ENCODE results near the gene CCRL2.
"Not testable (repeated sequence)": the region's sequence is repeated elsewhere in the genome, so short reads cannot be mapped to it uniquely, and the experiment has no call there.

The CCRL2 gene

DNA sequence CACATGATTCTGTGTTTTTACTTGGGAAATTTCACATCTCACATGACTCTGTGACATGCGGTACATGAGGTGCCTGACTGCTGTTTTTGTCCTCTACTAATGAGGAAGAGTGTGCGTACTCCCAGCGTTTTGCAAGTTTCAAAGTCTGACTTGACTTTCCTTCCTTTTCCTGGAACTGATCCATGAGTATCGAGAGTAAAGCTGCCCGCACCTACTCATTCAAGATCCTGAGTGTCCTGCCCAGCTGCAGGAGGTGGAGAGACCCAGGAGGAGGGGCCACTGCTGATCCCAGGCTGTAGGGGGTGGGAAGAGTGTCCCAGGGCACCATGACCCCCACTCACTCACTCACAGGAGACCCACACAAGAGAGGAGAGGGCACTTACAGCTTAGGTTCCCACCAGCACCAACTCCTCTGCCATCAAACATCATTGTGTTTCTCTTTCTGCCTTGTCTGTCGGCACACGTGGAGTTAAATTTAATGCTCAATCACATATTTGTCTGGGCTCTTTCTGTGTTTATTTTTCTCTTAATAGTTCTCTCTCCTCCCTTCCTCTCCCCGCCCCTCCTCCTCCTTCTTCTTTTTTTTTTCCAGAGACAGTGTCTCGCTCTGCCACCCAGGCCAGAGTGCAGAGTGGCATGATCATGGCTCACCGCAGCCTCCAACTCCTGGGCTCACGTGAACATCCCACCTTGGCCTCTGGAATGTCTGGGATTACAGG lies 1.6 kb upstream of the CCRL2 start:
- no peak for DNase-seq (ENCODE audit: low spot score)

GRCh38 chr3:46406443-46406787 lies 644 bp upstream of the CCRL2 start:
- DNase-seq (ENCODE audit: low spot score) = no peak

DNA sequence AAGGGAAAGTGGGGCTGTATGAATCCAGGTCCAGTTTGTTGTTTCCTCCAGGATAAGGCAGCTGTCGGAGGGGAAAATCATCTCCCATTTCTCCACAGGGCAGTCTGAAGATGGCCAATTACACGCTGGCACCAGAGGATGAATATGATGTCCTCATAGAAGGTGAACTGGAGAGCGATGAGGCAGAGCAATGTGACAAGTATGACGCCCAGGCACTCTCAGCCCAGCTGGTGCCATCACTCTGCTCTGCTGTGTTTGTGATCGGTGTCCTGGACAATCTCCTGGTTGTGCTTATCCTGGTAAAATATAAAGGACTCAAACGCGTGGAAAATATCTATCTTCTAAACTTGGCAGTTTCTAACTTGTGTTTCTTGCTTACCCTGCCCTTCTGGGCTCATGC lies 911 bp downstream of the CCRL2 start:
- no peak for DNase-seq (ENCODE audit: low spot score)

- DNase-seq (ENCODE audit: low spot score) = no peak
These were observed 1.8 kb downstream of the CCRL2 start for GRCh38 chr3:46408853-46409252.

DNA sequence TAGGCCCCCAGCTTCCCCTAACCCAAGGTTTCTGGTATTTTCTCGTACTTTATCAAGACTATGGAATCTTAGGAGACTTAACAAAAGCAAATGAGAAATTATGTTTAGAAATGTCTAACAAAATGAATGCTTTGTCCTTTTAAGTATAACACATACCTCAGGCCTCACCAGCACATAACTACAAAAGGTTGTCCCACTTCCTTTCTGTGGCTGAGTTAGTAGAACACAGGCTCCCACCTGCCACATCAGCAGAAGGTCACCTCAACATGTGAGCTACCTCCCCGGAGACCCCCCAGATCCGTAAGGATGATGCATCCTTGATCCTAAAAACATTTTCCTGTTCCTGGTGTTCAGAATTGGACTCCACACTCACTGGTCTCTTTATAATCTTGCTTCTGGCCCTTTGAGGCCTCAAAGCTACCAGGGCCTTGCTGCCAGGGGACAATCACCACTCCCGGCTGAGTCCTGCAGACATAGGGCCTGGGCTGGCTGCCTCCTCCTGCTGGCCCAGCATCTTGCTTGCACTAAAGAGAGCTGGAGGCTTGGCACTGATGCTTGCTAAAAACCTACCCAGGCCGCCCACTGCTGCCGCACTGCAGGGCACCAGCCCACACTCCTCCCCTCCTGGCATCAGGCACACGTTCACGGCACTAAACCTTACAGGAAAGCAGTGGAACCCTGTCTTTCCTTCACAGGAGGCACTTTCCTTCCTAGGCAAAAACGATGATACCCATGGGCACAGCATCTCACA lies 2.9 kb downstream of the CCRL2 start:
- DNase-seq (ENCODE audit: low spot score) = no peak

GRCh38 chr3:46410669-46411068 lies 3.6 kb downstream of the CCRL2 start:
- no peak for DNase-seq (ENCODE audit: low spot score)

DNA sequence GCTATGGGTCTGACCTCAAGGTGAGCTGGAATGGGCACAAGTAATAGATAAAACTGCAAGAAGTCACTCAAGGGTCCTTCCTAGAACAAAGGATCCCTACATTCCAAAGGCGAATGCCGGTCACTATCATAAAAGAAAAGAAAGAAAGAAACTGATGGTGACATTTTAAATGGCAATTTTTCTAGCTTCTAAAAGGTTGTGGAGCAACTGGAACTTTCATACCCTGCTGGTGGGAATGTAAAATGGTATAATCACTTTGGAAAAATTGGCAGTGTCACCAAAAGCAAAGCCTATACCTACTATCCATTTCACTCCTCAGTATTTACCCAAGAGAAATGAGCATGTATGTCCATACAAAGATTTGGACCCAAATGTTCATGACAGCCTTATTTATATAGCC lies 4.2 kb downstream of the CCRL2 start:
- DNase-seq (ENCODE audit: low spot score) = no peak

DNA sequence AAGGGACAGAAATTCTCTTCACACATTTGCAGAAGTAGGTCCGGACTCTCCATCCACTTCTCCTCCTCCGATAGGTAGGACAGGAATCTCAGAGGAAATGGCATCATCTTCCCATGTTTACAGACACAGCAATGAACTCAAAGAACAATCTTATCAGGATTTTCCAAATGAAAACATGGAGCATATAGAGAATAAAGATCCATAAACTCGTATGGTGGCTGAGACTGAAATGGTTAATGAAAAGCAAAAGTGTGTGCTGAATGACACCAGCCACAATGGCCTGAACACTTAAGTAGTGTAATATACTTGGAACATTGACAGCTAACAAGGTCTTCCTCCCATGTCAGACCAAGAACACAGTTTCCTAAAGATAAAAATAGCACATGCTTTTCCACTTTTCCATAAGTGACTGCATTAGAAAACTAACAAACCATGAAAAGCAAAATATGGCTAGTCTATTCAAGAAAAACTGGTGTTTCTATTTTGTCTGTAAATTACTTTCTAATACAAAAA lies 5.8 kb downstream of the CCRL2 start:
- DNase-seq (ENCODE audit: low spot score) = no peak

DNA sequence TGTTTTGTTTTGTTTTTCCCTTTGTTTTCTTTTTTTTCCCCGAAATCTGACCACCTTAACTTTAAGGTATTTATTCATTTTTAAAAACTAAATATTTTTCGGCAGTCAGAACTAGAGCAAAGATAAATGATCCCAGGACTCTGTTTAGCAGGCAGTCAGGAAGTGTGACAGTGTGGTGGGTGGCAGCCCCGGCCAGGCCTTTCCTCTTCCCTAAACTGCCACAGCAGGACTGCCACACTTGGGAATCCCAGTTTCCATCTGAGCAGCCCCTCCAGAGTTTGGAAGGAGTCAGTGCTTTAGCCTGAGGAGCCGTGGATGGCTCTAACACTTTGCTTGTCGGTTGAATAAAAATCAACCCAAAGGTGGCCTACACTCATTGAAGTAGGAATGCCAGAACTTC lies 6.9 kb downstream of the CCRL2 start:
- no peak for DNase-seq (ENCODE audit: low spot score)

- DNase-seq (ENCODE audit: low spot score) = no peak
These were observed 7.7 kb downstream of the CCRL2 start for GRCh38 chr3:46414739-46415138.

DNA sequence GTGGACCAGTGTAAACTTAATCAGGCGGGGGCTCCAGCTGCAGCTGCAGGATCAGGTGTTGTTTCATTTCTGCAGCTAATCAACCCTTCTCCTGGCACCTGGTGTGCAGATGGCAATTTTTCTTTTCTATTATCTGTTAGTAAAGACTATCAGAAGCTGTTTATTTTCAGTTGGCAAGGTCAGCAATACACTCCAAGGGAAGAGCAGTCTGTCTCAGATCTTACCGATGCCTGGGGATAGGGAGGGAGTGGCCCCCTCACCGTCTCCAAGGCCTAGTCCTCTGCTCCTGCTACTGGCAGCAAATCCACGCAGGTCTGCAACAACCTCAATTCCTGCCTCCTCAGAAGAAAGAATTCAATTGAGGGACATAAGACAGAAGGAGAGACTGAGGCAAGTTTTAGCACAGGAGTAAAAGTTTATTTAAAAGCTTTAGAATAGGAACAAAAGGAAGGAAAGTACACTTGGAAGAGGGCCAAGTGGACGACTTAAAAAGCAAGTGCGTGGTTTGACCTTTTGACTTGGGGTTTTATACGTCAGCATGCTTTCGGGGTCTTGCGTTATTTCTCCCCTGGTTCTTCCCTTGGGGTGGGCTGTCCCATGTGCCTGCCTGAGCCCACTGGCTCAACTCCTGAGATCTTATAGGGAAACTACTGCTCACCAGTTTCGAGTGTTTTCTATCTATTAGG lies 9.2 kb downstream of the CCRL2 start:
- no peak for DNase-seq (ENCODE audit: low spot score)

GRCh38 chr3:46416811-46417510 lies 9.9 kb downstream of the CCRL2 start:
- no peak for DNase-seq (ENCODE audit: low spot score)

DNA sequence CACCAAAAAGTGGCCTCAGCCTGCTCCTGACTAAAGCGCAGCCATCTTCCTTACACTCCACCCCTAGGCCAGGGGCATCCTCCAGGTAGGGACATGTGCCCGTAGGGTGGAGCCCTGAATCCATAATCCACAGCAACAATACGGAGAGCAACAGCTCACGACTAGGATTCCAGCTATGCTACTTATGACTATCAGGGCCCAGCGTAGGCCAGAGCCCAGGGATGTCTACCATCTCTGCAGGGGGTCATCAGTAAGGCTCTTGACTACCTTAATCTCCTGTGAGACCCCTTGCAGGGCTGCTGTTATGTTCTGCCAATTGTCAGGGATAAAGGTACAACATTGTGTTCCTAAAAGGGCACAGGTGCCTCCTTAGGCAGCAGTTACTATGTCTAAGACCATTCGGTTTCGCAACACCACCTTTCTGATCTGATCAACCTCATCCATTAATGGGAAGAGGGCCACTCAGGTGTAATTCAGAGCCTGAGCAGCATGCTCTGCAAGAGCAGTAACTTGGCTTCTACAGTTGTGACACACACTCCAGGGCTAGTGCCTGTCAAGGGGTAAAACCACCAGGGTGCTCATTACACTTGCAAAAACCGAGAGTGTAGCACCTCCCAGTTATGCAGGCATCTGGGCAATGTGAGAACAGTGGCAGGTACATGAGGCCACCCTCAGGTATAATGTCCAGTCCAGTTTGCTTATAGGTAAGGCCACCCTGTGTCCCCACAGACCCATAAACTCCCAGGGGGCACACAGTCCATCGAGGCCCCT lies 11.0 kb downstream of the CCRL2 start:
- DNase-seq (ENCODE audit: low spot score) = no peak

DNA sequence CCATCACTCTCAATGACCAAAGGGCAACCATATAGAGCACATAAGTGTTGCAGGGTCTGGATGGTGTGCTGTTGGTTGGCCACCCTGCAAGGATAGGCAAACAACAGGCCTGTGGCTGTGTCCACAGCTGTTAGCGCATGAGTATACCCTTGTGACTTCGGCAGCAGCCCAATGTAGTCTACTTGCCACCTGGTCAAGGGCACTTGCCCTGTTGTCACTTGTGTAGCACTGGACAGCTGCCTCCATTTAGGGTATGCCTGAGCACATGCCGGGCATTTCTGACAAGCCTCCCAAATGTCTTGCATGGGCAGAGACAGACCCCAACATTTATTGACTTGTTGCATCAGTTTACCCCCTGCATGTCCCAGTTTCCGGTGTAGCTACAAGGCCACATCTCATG lies 12.8 kb downstream of the CCRL2 start:
- DNase-seq (ENCODE audit: low spot score) = no peak

- no peak for DNase-seq (ENCODE audit: low spot score)
These were observed 13.9 kb downstream of the CCRL2 start for GRCh38 chr3:46420931-46421330.

GRCh38 chr3:46422617-46423016 lies 15.6 kb downstream of the CCRL2 start:
- DNase-seq (ENCODE audit: low spot score) = peak; percentile 88

DNA sequence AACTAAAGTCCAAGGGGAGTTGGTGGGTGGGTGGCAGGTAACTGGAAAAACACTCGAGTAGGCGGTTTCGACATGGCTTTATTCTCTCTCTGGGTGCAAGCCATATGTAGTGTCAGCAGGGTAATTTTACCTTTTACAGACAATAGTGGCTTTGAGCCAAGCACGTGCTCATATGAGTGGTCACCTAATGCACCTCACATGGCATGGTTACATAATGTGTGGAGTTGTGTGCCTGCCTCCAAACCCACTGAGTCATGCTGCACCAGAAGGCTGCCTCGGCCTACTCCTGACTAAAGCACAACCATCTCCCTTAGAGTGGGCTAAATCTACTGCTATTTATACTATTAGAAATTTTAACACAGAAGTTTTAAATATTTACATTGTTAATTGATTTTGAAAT lies 16.5 kb downstream of the CCRL2 start:
- DNase-seq (ENCODE audit: low spot score) = peak; percentile 48

DNA sequence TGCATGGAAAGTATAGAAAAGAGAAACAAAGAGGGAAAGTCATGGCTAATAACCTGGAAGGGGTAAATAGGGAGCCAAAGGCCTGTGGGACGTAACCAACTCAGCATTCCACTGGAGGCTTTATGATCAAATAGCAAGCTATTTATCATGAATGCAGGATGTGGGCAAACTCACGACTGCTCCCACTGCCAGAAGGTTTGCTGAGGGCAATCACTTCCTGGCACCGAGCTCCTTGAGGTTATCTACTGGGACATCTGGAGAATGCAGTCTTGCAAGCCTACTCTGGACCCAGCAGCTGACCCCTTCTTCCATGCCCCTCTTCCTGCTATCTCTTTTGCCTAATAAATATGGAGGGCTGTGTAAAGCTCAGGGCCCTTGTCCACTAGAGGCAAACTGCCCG lies 19.4 kb downstream of the CCRL2 start:
- DNase-seq (ENCODE audit: low spot score) = not testable (repeated sequence)

- DNase-seq (ENCODE audit: low spot score) = not testable (repeated sequence)
These were observed 20.3 kb downstream of the CCRL2 start for GRCh38 chr3:46427404-46427803.

DNA sequence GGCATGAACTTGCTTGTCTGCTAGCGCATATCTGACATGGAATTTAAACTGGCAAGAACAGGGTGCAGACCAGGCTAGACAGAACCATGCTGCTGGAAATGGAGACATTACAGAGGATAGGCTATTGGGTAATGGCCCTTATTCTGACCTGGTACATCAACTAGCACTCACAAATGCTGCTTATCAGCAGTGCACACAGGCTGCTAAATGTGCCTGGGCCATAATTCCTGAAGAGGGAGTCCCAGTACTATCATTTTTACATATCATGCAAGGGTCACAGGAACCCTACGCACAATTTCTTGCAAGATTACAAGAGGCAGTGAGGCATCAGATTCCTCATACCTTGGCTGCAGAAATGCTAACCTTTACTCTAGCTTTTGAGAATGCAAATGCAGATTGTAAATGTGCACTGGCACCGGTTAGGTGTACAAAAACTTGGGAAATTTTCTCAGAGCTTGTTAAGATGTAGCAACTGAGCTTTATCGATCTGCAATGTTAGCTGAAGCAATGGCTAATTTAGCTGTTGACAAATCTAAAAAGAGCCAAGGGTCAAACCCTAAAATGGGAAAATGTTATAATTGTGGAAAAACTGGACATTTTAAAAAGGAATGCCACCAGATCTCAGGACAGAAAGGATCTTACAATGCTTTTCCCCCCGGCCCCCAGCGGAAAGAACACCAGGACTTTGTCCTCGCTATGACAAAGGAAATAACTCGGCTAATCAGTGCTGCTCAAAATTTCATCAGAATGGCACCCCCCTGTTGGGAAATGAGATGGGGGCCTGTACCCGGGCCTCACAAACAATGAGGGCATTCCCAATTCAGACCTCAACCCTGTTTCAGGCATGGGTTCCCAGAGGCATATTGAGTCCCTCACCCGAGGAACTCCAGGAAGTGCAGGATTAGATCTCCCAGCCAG lies 21.1 kb downstream of the CCRL2 start:
- DNase-seq (ENCODE audit: low spot score) = no peak

DNA sequence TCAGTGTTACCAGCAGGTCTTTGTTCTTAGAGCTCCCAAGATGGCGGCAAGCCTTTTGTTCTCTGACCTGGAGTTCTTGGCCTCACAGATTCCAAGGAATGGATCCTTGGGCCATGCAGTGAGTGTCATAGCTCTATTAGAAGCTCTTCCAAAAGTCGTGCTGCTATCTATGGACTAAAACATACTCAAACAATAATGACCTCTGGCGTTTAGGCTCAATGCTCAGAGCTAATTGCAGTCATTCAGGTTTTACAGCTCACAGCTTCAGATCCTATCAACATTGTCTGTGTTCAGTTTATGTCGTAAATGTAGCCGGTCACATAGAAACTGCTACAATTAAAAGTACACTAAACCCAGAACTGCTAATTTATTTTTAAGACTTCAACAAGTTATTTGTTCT lies 22.2 kb downstream of the CCRL2 start:
- DNase-seq (ENCODE audit: low spot score) = no peak
